WI38 (cell line): ENCODE results near the gene TLNRD1.

Experiments
- H3K4me3 ChIP-seq: 2 replicates; pipeline ENCODE4 v1.5.1; 2011; ENCODE audit warnings: low read depth, mild to moderate bottlenecking, control low read depth, low read length
- CTCF ChIP-seq: IDR thresholded peaks from 2 replicates; pipeline ENCODE4 v1.5.1; 2012; ENCODE audit warnings: low read depth, mild to moderate bottlenecking, control low read depth, low read length

Gene TLNRD1

GRCh38 chr15:80989081-80989517 lies 11.6 kb upstream of the TLNRD1 start:
- H3K4me3 ChIP-seq = peak overlapping the region; percentile 64
- no peak for TF ChIP-seq CTCF

GRCh38 chr15:80989518-80990478 lies 10.9 kb upstream of the TLNRD1 start, which contains the start of gene MESD:
Gene MESD (minus strand): TSS chr15:80989819. CDS start chr15:80989791, 28 bp downstream.
- TF ChIP-seq CTCF = no peak
- H3K4me3 ChIP-seq = peak within 1 kb of the TSS; percentile 64

DNA sequence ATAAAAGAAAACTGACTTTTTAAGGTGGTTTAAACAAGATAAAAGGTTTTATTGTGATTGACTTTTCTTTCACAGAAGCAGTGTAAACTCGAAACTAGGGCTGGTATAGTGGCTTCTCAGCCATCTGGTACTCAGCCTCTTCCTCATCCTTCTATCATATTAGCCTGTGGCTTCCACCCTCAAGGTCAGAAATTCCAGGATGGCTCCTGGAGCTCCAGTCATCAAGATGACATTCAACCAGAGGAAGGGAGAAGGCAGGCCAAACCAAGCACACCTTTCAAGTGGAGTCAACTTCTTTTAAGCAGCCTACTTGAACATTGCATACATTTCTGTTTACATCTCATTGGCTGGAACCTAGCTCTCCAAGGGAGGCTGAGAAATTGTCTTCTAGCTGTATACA lies 9.8 kb upstream of the TLNRD1 start:
- no peak for TF ChIP-seq CTCF
- no peak overlapping the region for H3K4me3 ChIP-seq

GRCh38 chr15:80991421-80991820 lies 9.3 kb upstream of the TLNRD1 start:
- no peak for TF ChIP-seq CTCF
- H3K4me3 ChIP-seq = no peak overlapping the region

- H3K4me3 ChIP-seq = no peak overlapping the region
- TF ChIP-seq CTCF = no peak
These were observed 8.7 kb upstream of the TLNRD1 start for GRCh38 chr15:80992006-80992405.

GRCh38 chr15:80992441-80992840 lies 8.3 kb upstream of the TLNRD1 start:
- no peak overlapping the region for H3K4me3 ChIP-seq
- no peak for TF ChIP-seq CTCF

DNA sequence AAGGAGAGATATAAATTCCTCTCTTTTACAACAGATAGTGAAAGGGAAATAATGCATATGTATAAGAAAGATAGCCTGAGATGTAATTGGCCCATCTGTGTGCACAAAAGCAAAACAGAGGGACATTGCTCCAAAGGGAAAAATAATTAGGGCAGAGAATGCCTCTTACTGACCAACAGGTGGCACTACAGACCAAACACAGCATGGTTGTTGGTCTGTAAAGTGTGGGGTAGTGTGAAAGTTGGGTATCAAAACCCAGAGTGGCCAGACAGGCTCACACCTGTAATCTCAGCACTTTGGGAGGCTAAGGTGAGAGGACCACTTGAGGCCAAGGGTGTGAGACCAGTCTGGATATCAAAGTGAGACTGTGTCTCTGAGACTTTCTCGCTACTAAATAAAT lies 4.5 kb upstream of the TLNRD1 start:
- peak; percentile 31; the same call in 1 of the 2 replicates for TF ChIP-seq CTCF
- H3K4me3 ChIP-seq = no peak overlapping the region
